ENCODE data around the gene PDK2.

- TF ChIP-seq TAF1 (IDR thresholded peaks at IDR 0.05; ENCODE audit: borderline replicate concordance, low read depth, low read length) (no peak), POLR2A (IDR thresholded peaks at IDR 0.05; ENCODE audit: low read depth, low read length) (no peak)
Observed at GRCh38 chr17:50125420-50125997, 30.4 kb downstream of the PDK2 start.
